Natural killer cell (primary cell): ENCODE results near the gene TOM1. TPM values are rescaled to one million over a fixed set of nuclear protein-coding genes. Genes with fewer than 3 reads are reported as not detected.

Experiments used
- ATAC-seq, 3 donors: fragments of 150-1000 bp in 2 of 3; fragments of 200-7000 bp in 1 of 3; cut with Tn5 transposase; 1 replicate in 1 of 3; 2 replicates in 2 of 3; pipeline ENCODE4 v1.10.0; 2021; ENCODE audit warnings: mild to moderate bottlenecking in 2 of 3, moderate library complexity in 2 of 3
- DNase-seq, 2 donors: peaks; one replicate each; pipeline versions ENCODE4 v3.0.0 to v3.0.0-alpha.2; 2013 to 2021; ENCODE audit warnings: mixed read lengths in 1 of 2
- H3K27ac ChIP-seq: one replicate; pipeline ENCODE4 v1.5.1; 2013; ENCODE audit warnings: mild to moderate bottlenecking, low read length
- H3K27me3 ChIP-seq: one replicate; pipeline ENCODE4 v1.6.1; 2013; ENCODE audit warnings: low read length; ENCODE audit not compliant: control insufficient read depth, insufficient read depth
- H3K36me3 ChIP-seq: one replicate; pipeline ENCODE4 v1.6.1; 2013; ENCODE audit warnings: low read length; ENCODE audit not compliant: control insufficient read depth, insufficient read depth
- H3K4me1 ChIP-seq: one replicate; pipeline ENCODE4 v1.6.1; 2013; ENCODE audit warnings: low read length; ENCODE audit not compliant: control insufficient read depth, insufficient read depth
- H3K4me3 ChIP-seq: one replicate; pipeline ENCODE4 v1.5.1; 2013; ENCODE audit warnings: low read length
- H3K9me3 ChIP-seq: one replicate; pipeline ENCODE4 v1.6.1; 2013; ENCODE audit warnings: low read length; ENCODE audit not compliant: control insufficient read depth, insufficient read depth
- H3K27ac Mint-ChIP-seq, 2 donors: one replicate each; pipeline ENCODE4 v1.8.0; 2022; ENCODE audit warnings: mild to moderate bottlenecking in 2 of 2, mixed read lengths in 2 of 2, moderate library complexity in 1 of 2
- H3K27me3 Mint-ChIP-seq, 2 donors: one replicate each; pipeline ENCODE4 v1.8.0; 2022; ENCODE audit warnings: low read depth in 2 of 2, mixed read lengths in 2 of 2
- H3K36me3 Mint-ChIP-seq: one replicate; pipeline ENCODE4 v1.8.0; 2022; ENCODE audit warnings: mixed read lengths
- H3K4me1 Mint-ChIP-seq, 2 donors: one replicate each; pipeline ENCODE4 v1.8.0; 2022; ENCODE audit warnings: mixed read lengths in 2 of 2
- H3K4me3 Mint-ChIP-seq: one replicate; pipeline ENCODE4 v1.8.0; 2022; ENCODE audit warnings: mild to moderate bottlenecking, moderate library complexity, mixed read lengths
- H3K9me3 Mint-ChIP-seq, 2 donors: one replicate each; pipeline ENCODE4 v1.8.0; 2022; ENCODE audit warnings: mixed read lengths in 2 of 2
- CTCF ChIP-seq: fragments of 200-600 bp; IDR thresholded peaks from one replicate; pipeline ENCODE4 v1.8.0; 2022; ENCODE audit warnings: antibody characterized with exemption
- WGBS: methylation state at CpG from one replicate; pipeline ENCODE4 v1.1.7; 2013; ENCODE audit warnings: missing lambda C conversion rate; ENCODE audit not compliant: insufficient coverage; 5-methylcytosine and 5-hydroxymethylcytosine counted together
- intact Hi-C: fragments of 100-400 bp; cut with micrococcal nuclease; formaldehyde crosslinking; loops from one replicate; pipeline ENCODE4 v1.14.2; 2022
- total RNA-seq, 4 donors: library from RNA; stranded (reverse); fragments of 120-200 nt in 1 of 4; gene quantifications; one replicate each; pipeline versions ENCODE4 v1.2.3 to v1.2.4, GENCODE V29; 2013 to 2022

Gene TOM1
- total RNA-seq, 3 donors from 2014 or later (not counting 1 experiment from before 2014, with no cell fraction given), result 102 to 132 (median 107) TPM

GRCh38 chr22:35322893-35323292 lies 23.2 kb downstream of the TOM1 start:
- Histone ChIP-seq H3K4me1 (no peaks in the 10 kb centered on the region), H3K4me3 (no peak overlapping the region), H3K27me3 (no peaks in the 10 kb centered on the region), H3K27ac (no peak overlapping the region), H3K36me3 (peaks cover 63% of the 10 kb centered on the region), H3K9me3 (no peaks in the 10 kb centered on the region)
- Mint-ChIP-seq H3K4me1 (no peaks in the 10 kb centered on the region), H3K27me3 (no peaks in the 10 kb centered on the region), H3K9me3 (no peaks in the 10 kb centered on the region), H3K4me3 (no peak overlapping the region), H3K27ac (no peak overlapping the region), H3K36me3 (no peaks in the 10 kb centered on the region)
- no peak for DNase-seq
- 93% methylated on average over 15 of the region's 15 CpGs for WGBS
- TF ChIP-seq CTCF, result no peak
- no peak for ATAC-seq
- intact Hi-C loops, result no loop called here

- H3K4me3 Mint-ChIP-seq, result no peak overlapping the region
- intact Hi-C loops, result no loop called here
Observed at GRCh38 chr22:35323305-35323704, 23.6 kb downstream of the TOM1 start.

GRCh38 chr22:35324067-35324466 lies 24.4 kb downstream of the TOM1 start:
- no peaks in the 10 kb centered on the region for H3K36me3 Mint-ChIP-seq
- no peak overlapping the region for H3K4me3 Mint-ChIP-seq
- WGBS, result 95% methylated on average over 5 of the region's 5 CpGs
- H3K27me3 Mint-ChIP-seq, result no peaks in the 10 kb centered on the region
- intact Hi-C loops, result no loop called here
- Histone ChIP-seq H3K27me3 (no peaks in the 10 kb centered on the region), H3K36me3 (peaks cover 60% of the 10 kb centered on the region), H3K4me1 (peaks cover 11% of the 10 kb centered on the region), H3K27ac (no peak overlapping the region), H3K9me3 (no peaks in the 10 kb centered on the region), H3K4me3 (no peak overlapping the region)
- no peaks in the 10 kb centered on the region for H3K9me3 Mint-ChIP-seq
- ATAC-seq, result no peak
- no peak for DNase-seq
- peaks cover 0 to 1% of the 10 kb centered on the region in 2 donors for H3K4me1 Mint-ChIP-seq
- H3K27ac Mint-ChIP-seq, result no peak overlapping the region
- TF ChIP-seq CTCF, result no peak

More at GRCh38 chr22:35323305-35323704, 23.6 kb downstream of the TOM1 start:
- no peak overlapping the region for H3K27ac ChIP-seq
- no peaks in the 10 kb centered on the region for H3K27me3 Mint-ChIP-seq
- H3K36me3 Mint-ChIP-seq, result no peaks in the 10 kb centered on the region
- H3K9me3 Mint-ChIP-seq, result no peaks in the 10 kb centered on the region
- H3K27me3 ChIP-seq, result no peaks in the 10 kb centered on the region
- H3K4me1 ChIP-seq, result peaks cover 4% of the 10 kb centered on the region
- no peak for TF ChIP-seq CTCF
- peaks cover 62% of the 10 kb centered on the region for H3K36me3 ChIP-seq
- WGBS, result 97% methylated on average over 11 of the region's 11 CpGs
- DNase-seq, result no peak
- H3K9me3 ChIP-seq, result no peaks in the 10 kb centered on the region
- ATAC-seq, result no peak
- no peaks in the 10 kb centered on the region for H3K4me1 Mint-ChIP-seq
- H3K4me3 ChIP-seq, result no peak overlapping the region
- H3K27ac Mint-ChIP-seq, result no peak overlapping the region

GRCh38 chr22:35324762-35325161 lies 25.1 kb downstream of the TOM1 start:
- 90% methylated on average over 4 of the region's 4 CpGs for WGBS
- ATAC-seq (no peak), DNase-seq (no peak)
- no peaks in the 10 kb centered on the region for H3K9me3 Mint-ChIP-seq
- no peaks in the 10 kb centered on the region for H3K36me3 Mint-ChIP-seq
- Histone ChIP-seq H3K36me3 (peaks cover 61% of the 10 kb centered on the region), H3K27me3 (no peaks in the 10 kb centered on the region), H3K4me3 (no peak overlapping the region), H3K27ac (no peak overlapping the region), H3K4me1 (peaks cover 18% of the 10 kb centered on the region), H3K9me3 (no peaks in the 10 kb centered on the region)
- H3K27ac Mint-ChIP-seq, result no peak overlapping the region
- intact Hi-C loops, result no loop called here
- peaks cover 0 to 6% of the 10 kb centered on the region in 2 donors for H3K4me1 Mint-ChIP-seq
- no peaks in the 10 kb centered on the region for H3K27me3 Mint-ChIP-seq
- no peak overlapping the region for H3K4me3 Mint-ChIP-seq
- TF ChIP-seq CTCF, result no peak
